NB4 (cell line): ENCODE measurements around the gene SMIM17.

ENCODE experiments used
- DNase-seq: peaks from one replicate; pipeline ENCODE4 v3.0.0; 2010; ENCODE audit warnings: low read depth
- H3K4me3 ChIP-seq: one replicate; pipeline ENCODE4 v1.5.1; 2011; ENCODE audit warnings: mild to moderate bottlenecking, low read depth, low read length, moderate library complexity
- MYC ChIP-seq: IDR thresholded peaks from 2 replicates; pipeline ENCODE4 v1.6.1; 2011; ENCODE audit warnings: low read depth, low read length
- POLR2A ChIP-seq: IDR thresholded peaks from 2 replicates; pipeline ENCODE4 v1.6.1; 2011; ENCODE audit warnings: mild to moderate bottlenecking; ENCODE audit not compliant: insufficient read length; ENCODE audit errors: extremely low read depth
- TF ChIP-seq, protein P1 (sequence below): IDR thresholded peaks from 2 replicates; pipeline ENCODE4 v1.6.1; 2011; ENCODE audit warnings: low read depth, low read length
- TF ChIP-seq, protein P2 (sequence below): IDR thresholded peaks from one replicate; pipeline ENCODE4 v1.5.1; 2012; ENCODE audit warnings: low read depth, low read length

SMIM17 gene

DNA sequence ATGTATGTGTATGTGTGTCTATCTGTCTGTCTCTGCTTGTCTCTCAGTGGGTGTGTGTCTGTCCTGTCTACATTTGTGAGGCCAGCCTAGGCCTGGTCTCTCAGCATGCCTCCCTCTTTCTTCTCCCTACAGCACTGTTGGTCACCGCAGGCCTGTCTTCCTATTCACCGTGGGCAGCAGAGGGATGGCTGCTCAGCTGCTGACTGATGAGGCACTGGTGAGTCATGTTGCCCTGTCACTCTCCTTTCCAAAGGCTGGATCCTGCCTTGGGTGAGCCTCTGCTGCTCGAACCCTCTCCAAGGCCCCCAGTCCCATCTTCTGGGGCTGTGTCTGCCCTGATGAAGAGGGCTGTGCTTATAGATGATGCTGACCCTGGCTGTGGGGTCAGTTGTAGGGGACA is 41.6 kb upstream of the SMIM17 start:
- TF ChIP-seq, protein P1, sequence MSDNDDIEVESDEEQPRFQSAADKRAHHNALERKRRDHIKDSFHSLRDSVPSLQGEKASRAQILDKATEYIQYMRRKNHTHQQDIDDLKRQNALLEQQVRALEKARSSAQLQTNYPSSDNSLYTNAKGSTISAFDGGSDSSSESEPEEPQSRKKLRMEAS = no peak
- TF ChIP-seq MYC = no peak
- TF ChIP-seq, protein P2, sequence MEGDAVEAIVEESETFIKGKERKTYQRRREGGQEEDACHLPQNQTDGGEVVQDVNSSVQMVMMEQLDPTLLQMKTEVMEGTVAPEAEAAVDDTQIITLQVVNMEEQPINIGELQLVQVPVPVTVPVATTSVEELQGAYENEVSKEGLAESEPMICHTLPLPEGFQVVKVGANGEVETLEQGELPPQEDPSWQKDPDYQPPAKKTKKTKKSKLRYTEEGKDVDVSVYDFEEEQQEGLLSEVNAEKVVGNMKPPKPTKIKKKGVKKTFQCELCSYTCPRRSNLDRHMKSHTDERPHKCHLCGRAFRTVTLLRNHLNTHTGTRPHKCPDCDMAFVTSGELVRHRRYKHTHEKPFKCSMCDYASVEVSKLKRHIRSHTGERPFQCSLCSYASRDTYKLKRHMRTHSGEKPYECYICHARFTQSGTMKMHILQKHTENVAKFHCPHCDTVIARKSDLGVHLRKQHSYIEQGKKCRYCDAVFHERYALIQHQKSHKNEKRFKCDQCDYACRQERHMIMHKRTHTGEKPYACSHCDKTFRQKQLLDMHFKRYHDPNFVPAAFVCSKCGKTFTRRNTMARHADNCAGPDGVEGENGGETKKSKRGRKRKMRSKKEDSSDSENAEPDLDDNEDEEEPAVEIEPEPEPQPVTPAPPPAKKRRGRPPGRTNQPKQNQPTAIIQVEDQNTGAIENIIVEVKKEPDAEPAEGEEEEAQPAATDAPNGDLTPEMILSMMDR = no peak
- TF ChIP-seq POLR2A = no peak
- no peak overlapping the region for H3K4me3 ChIP-seq
- DNase-seq = no peak

DNA sequence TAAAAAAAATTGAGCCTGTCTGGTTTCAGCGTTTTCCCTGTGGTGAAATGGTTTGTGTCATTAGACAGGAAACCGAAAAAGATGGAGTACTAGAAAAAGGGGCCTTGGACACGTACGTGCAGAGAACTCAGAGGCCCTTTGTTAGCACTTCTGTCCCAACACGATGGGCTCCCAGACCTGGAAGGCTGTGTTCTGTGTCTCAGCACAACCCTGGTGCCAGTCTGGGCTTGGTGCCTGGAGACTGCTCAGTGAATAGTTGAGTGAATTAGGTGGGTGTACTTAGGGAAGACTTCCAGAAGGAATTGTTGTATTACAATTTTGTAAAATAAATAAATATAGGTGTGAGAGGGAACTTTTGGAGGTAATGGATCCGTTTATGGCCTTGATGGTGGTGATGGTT is 39.1 kb upstream of the SMIM17 start:
- H3K4me3 ChIP-seq = no peak overlapping the region
- no peak for DNase-seq
- TF ChIP-seq, protein P2 = no peak
- TF ChIP-seq POLR2A (no peak), MYC (no peak)
- TF ChIP-seq, protein P1 = no peak

DNA sequence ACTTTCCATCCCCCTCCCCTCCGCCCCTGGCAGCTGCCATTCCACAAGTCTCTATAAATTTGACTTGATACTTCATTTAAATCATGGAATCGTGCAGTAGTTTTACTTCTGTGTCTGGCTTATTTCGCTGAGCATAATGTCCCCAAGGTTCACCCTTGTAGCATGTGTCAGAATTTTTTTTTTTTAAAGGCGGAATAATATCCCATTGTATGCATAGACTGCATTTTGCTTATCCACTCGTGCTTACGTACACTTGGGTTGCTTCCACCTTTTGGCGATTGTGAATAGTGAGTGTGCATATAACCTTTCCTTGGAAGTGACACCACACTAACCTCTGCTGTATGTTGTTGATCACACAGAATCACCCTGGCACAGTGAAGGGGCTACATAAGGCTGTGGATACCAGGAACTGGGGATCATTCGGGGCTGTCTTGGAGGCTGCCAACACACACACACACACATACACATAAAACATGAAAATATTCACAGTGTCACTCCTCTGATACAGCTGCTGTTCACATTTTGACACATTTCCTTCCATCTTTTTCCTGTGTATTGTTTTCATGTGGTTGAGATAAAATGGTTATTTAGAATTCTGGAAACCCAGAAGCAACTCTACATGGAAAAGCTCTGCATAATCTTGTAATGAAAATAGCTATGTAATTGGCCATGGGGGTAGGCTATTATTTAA is 34.5 kb upstream of the SMIM17 start:
- no peak for TF ChIP-seq POLR2A
- TF ChIP-seq MYC = no peak
- TF ChIP-seq, protein P1 = no peak
- TF ChIP-seq, protein P2 = no peak
- no peak for DNase-seq
- H3K4me3 ChIP-seq = no peak overlapping the region

DNA sequence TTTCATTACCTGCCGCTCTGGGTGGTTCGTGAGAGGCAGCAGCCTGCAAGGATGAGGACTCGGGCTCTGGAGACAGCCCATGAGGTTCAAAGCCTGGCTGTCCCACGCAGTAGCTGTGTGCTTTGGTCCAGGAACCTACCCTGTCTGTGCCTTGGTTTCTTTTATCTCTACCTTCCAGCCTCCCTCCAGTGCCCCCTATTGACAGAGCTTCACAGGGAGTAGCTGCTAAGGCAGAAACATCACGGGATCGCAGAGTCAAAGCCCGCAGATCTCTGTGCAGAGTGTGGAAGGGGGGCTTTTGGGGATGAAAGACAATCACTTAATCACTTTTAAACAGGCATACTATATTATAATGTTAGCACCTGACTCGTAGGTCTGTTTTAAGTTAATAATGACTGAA is 31.7 kb upstream of the SMIM17 start:
- no peak for DNase-seq
- no peak overlapping the region for H3K4me3 ChIP-seq
- TF ChIP-seq, protein P2 = no peak
- no peak for TF ChIP-seq POLR2A
- TF ChIP-seq, protein P1 = no peak

DNA sequence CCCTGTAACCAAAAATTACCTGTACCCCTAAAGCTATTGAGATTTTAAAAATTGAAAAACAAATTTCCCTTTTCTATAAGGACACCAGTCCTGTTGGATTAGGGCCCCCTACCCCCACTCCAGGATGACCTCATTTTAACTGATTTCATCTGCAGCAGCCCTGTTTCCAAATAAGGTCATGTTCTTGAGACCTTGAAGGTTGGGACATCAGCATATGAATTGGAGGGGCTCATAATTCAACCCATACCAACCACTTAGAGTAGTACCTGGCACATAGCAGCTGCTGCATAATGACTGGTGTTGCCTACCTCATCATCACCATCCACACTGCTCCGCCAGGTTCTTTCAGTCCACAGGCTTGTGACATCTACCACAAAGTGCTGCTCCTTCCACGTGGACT is 30.2 kb upstream of the SMIM17 start:
- DNase-seq = no peak
- TF ChIP-seq MYC = no peak
- no peak for TF ChIP-seq POLR2A
- TF ChIP-seq, protein P1 = no peak
- TF ChIP-seq, protein P2 = no peak
- H3K4me3 ChIP-seq = no peak overlapping the region

DNA sequence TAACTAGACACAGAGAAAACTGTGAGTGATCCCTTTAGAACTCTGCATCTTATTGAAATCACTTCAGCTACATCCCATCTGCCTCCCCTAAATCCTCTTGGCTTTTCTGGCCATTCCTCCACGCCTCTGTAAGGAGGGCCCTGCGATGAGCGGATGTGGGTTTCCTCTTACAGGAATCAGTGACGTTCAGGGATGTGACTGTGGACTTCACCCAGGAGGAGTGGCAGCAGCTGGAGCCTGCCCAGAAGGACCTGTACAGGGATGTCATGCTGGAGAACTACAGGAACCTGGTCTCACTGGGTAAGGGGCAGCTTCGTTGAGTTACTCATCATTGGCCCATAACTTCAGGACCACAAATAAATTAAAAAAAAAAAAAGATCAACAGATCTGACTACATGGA is 29.3 kb upstream of the SMIM17 start:
- no peak overlapping the region for H3K4me3 ChIP-seq
- TF ChIP-seq POLR2A = no peak
- no peak for TF ChIP-seq MYC
- TF ChIP-seq, protein P2 = no peak
- TF ChIP-seq, protein P1 = no peak
- no peak for DNase-seq
